ENCODE data around the gene S100A6.

DNA sequence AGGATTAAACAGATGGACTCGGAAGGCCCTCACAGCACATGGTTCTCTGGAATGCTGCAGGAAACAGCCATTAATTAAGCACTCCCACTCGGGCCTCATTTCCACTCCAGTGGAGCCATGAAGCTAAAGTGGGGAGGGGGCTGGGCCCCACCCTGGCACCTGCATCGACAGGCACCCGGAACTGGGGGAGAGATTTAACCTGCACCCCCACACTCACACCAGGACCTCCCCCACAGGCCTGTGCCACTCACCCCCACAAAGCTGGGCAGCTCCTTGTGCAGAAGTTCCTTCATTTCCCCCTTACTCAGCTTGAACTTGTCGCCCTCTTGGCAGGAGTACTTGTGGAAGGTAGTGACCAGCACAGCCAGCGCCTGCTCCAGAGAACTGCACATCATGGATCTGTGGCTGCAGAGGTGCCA, 27.7 kb upstream of the S100A6 start:
- TF ChIP-seq, protein P1, sequence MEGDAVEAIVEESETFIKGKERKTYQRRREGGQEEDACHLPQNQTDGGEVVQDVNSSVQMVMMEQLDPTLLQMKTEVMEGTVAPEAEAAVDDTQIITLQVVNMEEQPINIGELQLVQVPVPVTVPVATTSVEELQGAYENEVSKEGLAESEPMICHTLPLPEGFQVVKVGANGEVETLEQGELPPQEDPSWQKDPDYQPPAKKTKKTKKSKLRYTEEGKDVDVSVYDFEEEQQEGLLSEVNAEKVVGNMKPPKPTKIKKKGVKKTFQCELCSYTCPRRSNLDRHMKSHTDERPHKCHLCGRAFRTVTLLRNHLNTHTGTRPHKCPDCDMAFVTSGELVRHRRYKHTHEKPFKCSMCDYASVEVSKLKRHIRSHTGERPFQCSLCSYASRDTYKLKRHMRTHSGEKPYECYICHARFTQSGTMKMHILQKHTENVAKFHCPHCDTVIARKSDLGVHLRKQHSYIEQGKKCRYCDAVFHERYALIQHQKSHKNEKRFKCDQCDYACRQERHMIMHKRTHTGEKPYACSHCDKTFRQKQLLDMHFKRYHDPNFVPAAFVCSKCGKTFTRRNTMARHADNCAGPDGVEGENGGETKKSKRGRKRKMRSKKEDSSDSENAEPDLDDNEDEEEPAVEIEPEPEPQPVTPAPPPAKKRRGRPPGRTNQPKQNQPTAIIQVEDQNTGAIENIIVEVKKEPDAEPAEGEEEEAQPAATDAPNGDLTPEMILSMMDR (conservative IDR thresholded peaks at IDR 0.05 in 1 of 2, IDR thresholded peaks at IDR 0.05 in 1 of 2; ENCODE audit: low read depth in 1 of 2, low read length in 2 of 2): no peak
- TF ChIP-seq EZH2 (IDR thresholded peaks at IDR 0.05; ENCODE audit: low read length, missing control alignments): no peak
